Hepatic stellate cell (primary cell): ENCODE measurements around the gene LARP1B.
"Not testable (repeated sequence)": the region's sequence is repeated elsewhere in the genome, so short reads cannot be mapped to it uniquely, and the experiment has no call there.

ENCODE experiments used
- DNase-seq: peaks from one replicate; pipeline ENCODE4 v3.0.0; 2011; ENCODE audit warnings: low spot score

Gene LARP1B

DNA sequence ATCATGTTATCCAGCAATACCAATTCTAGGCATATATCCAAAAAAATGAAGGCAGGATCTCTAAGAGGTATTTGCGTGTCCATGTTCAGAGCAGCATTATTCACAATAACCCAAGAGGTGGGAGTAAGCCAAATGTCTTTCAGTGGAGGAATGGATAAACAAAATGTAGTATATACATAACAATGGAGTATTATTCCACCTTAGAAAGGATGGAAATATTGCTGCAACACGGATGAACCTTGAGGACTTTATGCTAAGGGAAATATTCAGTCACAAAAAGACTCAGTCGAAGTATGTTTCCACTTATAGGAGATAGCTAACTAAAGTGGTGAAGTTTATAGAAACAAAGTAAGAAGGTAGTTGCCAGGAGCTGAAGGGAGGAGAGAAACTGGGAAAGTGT is 74.3 kb downstream of the LARP1B start:
- no peak for DNase-seq

DNA sequence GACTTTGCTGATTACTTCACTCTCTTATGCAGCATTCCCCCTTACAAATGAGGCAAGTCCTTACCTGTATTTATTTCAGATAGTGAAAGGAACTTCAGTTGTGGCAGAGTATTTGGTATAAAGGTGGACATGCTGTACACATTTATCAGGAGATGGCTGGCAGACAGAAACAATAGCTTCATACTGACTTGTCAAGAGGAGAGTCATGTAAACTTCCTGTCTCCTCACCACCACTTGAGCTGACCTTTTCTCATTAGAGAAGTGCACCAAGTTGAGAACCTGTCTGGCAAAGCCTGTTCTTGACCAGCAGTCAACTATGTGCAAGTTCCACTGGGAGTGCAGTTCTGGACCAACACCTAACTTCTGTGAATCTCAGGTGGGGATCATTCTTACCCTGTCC is 80.8 kb downstream of the LARP1B start:
- DNase-seq = no peak

GRCh38 chr4:128145727-128146126 is 84.6 kb downstream of the LARP1B start:
- DNase-seq = no peak

- no peak for DNase-seq
These were observed 92.7 kb downstream of the LARP1B start for GRCh38 chr4:128153800-128154199.

- DNase-seq = no peak
These were observed 94.2 kb downstream of the LARP1B start for GRCh38 chr4:128155231-128155855.

GRCh38 chr4:128155874-128156456 is 94.9 kb downstream of the LARP1B start:
- DNase-seq = no peak

GRCh38 chr4:128156472-128156871 is 95.4 kb downstream of the LARP1B start:
- not testable (repeated sequence) for DNase-seq

DNA sequence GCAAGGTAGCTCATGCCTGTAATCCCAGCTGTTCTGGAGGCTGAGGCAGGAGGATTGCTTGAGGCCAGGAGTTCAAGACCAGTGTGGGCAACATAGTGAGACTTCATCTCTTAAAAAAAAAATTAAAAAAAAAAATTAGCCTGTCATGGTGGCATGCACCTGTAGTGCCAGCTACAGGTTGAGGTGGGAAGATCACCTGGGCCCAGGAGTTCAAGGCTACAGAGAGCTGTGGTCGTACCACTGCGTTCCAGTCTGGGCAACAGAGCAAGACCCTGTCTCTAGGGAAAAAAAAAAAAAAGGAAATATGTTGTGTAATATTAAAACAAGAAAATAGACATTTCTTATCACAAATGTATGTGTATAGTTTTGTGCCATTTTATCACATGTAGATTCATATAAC is 97.8 kb downstream of the LARP1B start:
- no peak for DNase-seq

DNA sequence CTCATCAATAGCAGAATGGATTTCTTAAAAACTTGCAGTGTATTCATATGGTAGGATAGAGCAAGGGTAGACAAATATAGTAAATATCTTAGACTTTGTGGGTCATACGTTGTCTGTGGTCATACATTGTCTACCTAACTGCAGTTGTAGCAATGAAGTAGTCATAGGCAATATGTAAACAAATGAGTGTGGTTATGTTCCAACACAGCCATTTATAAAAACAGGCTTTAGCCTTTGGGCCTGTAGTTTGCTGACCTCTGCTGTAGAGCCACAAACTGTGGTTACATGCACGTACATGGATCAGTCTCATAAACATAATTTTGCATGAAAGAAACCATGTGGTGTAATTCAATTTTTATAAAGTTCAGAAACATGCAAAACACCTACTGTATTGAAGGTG is 98.9 kb downstream of the LARP1B start:
- DNase-seq = peak; percentile 21

DNA sequence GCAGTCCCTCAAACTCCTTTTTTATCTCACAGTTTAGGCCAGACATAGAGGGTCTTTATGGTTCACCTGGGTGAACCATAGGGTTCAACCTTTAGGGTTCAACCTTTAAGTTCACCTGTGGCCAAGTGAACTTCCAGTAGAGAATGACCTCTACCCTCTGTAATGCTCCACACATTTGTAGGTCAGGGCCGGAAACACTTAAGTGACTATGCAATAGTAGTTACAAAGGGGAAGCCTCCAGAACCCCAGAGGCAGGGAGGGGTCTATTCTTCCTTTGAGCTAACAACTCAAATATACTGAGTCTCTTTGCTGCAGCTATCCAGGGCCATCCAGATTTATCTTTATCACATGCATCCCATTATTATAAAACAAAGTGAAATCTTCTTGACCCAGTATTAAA is 100.0 kb downstream of the LARP1B start:
- no peak for DNase-seq

GRCh38 chr4:128162434-128162833 is 101.3 kb downstream of the LARP1B start:
- no peak for DNase-seq

GRCh38 chr4:128163177-128164117 is 102.3 kb downstream of the LARP1B start:
- DNase-seq = peak; percentile 5

GRCh38 chr4:128166982-128167381 is 105.9 kb downstream of the LARP1B start:
- DNase-seq = no peak

DNA sequence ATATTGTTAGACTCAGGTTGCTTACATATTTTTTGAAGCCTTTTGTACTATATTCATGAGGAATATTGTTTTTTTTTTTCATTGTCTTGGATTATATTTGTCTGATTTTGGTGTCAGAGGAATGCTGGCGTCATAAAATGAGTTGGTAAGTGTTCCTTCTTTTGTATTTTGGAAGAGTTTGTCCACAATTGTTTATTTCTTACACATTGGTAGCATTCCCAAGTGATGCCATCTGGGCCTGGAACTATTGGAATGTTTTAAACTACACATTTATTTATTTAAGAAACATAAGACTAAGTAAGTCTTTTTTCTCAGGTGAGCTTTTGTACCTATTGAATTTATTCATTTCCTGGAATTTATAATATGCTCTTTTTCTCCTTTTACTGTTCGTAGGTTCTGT is 107.6 kb downstream of the LARP1B start:
- DNase-seq = no peak

- DNase-seq = no peak
These were observed 108.1 kb downstream of the LARP1B start for GRCh38 chr4:128169245-128169644.

GRCh38 chr4:128176643-128177042 is 115.5 kb downstream of the LARP1B start:
- no peak for DNase-seq

DNA sequence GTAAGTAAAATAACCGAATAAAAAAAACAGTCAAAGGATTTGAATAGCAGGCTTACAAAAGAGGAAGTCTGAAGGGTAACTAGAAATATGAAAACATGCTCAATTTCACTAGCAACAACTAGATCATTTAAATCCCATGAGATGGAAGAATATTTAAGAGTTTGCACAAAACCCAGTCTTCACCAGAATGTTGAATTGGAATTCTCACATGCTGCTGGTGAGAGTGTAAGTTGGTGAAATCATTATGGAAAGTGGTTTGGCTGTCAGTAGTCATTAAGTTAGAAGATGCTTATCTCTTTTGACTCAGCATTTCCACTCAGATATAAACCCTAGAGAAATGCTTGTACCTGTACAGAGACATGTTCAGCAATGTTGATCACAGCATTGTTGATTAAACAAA is 116.4 kb downstream of the LARP1B start:
- no peak for DNase-seq

- DNase-seq = no peak
These were observed 125.5 kb downstream of the LARP1B start for GRCh38 chr4:128186623-128187022.

DNA sequence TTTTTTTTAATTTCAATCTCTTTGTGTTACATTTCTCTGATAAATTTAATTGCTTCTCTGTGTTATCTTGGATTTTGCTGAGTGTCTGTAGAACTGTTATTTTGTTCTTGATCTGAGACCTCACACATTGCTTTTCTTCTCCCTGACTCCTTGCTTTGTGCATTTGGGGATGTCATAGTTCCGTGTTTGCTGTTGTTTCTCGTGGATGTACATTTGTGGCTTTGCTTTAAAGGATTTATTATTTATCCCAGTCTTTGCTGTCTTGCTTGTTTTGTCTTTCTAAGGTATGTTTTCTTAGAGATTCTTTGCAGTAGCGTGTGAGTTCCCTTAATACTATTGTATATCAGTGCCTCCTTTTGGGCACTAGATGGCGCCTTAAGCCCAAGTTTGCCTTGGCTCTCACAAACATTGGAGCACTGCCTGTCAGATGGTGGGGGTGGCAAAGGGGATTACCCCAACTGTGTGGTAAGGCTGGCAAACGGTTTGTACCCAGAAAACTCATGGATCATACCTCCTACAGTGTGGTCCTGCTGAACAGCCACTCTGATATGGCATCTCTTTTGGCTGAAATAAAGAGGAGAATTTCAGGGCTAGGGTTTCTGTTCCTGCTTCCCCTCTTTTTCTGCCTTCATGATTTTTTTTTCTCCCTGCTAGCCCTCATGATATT is 130.1 kb downstream of the LARP1B start:
- peak; percentile 37 for DNase-seq

DNA sequence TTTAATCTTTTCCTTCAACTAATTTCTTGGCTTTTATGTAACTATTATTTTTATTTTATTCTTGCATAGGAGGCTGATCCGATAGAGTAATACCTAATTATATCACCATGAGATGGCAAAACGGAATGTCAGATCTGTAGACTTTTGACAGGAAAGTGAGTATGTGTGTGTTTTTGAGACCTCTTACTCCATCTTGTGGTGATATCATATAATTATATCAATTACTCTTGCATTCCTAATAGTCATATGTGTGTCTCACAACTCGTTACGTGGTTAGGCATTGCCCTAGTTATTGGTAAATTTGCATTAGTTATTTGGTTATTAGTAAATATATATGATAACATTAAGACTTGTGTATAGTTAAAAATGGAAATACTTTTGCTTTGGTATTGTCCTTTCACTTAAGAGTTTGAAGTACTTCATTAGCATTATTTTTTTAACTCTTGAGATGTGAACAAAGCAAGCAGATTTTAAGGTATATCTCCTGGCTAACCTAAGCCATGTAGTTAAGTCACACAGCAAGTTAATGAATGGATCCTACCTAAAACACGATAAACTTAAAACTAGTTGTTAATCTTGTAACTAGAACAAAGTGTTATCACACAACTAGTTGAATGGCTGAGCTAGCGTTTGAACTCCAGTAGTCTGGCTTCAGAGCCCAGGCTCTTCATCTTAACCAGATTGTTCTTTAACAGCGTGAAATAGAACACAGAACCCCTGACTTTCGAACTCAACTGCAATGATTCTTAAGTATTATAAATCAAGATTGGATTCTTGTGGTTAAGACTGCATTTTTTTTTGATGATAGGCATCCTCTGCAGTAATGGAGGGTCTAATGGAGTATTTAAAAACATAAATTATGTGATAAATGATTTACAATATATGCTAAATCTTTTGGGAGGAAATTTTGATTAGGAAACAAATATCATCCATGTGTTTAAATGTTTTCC is 159.4 kb downstream of the LARP1B start:
- peak; percentile 49 for DNase-seq

- DNase-seq = no peak
These were observed 160.5 kb downstream of the LARP1B start for GRCh38 chr4:128221586-128221985.
